GM12801 (cell line): Measurements from ENCODE around the gene ATP5PO.

Source experiments
- TF ChIP-seq, protein P1 (sequence below): IDR thresholded peaks from one replicate; pipeline ENCODE4 v1.5.1; 2011; ENCODE audit warnings: control low read depth; ENCODE audit not compliant: insufficient read length; ENCODE audit errors: extremely low read depth

ATP5PO gene

DNA sequence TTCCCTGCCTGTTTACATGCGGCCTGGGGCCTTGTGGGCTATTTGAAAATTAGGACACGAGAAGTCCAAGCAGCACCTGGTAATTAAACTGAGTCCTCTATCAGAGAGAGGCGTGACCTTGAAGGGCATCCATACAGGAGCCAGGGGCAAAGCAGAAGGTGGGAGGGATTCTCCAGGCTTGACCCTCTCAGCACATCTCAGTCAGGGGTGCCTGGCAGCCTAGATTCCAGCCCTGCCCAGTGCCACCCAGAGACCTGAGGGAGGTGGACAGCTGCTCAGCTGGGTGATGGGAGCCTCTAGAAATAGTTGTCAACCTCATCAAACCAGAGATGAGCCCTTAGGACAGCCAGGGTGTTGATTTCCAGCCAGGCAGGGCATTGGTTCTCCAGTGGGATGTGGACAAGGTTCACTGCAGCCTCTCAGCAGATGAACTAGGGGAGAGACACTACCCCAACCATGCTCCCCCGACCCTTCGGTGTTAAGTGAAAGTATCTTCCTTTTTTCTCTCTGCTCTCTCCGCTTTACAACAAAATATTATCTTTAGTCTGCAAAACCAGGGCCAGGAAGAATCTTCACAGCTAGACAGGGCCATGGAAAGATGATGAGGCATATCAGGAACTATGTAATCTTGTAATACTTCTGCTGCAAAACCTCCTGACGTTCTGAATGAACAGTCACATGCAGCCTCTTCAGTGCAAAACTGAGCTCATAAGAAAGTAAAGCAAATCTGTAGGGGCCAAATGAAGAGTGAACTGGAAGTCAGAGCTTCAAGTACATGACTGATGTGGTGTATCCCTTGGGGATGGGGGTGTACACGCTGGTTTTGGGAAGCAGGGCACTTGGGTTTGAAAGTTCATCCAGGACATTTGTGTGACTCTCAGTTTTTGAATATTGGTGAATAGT, 35.9 kb upstream of the ATP5PO start:
- TF ChIP-seq, protein P1, sequence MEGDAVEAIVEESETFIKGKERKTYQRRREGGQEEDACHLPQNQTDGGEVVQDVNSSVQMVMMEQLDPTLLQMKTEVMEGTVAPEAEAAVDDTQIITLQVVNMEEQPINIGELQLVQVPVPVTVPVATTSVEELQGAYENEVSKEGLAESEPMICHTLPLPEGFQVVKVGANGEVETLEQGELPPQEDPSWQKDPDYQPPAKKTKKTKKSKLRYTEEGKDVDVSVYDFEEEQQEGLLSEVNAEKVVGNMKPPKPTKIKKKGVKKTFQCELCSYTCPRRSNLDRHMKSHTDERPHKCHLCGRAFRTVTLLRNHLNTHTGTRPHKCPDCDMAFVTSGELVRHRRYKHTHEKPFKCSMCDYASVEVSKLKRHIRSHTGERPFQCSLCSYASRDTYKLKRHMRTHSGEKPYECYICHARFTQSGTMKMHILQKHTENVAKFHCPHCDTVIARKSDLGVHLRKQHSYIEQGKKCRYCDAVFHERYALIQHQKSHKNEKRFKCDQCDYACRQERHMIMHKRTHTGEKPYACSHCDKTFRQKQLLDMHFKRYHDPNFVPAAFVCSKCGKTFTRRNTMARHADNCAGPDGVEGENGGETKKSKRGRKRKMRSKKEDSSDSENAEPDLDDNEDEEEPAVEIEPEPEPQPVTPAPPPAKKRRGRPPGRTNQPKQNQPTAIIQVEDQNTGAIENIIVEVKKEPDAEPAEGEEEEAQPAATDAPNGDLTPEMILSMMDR, result no peak

DNA sequence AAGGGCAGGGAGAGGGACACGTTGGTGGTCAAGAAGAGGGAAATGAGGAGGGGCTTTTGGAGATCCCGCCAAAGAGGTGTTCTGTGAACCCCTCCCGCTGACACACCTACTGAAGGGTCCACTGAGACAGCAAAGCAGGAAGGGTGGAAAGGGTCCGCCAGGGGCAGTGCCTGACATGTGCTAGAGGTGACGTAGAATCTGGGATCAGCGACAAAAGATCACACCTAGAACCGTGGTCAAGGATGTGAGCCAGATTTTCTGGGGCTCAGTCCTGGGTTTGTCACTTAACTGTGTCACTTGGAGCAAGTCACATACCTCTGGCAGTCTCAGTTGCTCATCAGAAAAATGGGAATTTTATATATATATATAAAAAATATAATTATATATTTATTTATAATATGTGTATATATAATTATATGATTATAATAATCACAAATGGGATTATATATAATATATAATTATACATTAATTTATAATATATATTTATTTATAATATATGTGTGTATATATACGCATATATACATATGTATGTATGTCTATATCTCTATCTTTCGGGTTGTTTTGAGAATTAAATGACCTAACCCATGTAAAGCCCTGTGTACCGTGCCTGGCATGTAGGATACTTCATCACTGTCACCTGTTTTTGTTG, 35.0 kb upstream of the ATP5PO start:
- TF ChIP-seq, protein P1, result no peak

DNA sequence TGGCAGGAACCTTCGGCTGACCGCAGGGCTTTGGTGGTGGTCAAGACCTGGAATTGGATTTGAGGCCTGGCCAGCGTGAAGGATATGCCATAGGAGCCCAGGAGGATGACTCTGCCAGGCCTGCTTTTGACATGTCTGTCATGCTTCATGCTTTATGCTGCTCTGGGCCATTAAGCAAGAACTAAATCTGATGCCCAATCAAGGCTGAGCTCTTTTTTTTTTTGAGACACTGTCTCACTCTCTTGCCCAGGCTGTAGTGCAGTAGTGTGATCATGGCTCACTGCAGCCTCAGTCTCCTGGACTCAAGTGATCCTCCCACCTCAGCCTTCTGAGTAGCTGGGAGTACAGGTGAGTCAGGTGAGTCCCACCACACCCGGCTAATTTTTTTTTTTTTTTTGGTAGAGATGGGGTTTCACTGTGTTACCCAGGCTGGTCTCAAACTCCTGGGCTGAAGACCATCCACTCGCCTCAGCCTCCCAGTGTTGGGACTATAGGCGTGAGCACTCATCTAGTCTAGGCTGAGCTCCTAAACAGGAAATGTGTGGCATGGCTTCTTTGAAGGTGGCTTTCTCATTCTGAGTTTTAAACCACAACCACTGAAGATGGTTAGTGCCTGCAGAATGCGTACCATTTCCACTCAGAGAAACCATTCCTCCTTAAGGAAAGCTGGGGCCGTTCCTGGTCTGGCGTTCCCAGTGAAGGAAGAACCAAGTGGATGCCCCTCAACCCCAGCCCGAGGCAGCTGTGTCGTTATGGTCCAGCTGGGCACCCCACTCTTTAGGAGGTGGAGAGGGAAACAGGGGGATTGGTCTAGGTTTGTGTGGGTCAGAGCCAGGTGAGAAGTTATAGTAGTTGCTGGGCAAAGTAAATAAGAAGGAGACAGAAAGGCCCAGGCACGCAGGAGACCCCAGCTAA, 34.2 kb upstream of the ATP5PO start:
- TF ChIP-seq, protein P1, result no peak

DNA sequence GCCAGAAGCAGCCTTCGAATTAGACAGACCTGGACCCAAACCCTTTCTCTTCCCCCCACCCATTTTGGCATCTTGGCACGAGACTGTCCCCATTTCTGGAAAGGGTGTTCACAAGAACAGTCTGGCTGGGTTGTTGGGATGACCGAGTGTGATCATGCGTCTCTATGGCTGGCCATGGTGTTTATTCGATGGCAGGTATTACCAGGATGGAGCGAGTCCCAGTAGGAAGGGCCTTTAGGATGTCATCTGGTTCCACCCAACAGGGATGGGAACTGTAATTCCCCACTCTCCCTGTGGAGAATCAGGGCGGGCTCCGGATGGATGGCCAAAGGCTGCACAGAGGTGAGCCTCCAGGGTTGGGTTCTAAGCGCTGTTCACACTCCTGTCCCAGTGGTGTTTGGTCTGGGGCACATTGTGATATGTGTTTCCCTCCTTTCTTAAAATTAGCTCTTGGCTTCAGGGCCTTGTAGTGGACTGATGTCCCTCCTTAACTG, 33.4 kb upstream of the ATP5PO start:
- TF ChIP-seq, protein P1, result no peak

DNA sequence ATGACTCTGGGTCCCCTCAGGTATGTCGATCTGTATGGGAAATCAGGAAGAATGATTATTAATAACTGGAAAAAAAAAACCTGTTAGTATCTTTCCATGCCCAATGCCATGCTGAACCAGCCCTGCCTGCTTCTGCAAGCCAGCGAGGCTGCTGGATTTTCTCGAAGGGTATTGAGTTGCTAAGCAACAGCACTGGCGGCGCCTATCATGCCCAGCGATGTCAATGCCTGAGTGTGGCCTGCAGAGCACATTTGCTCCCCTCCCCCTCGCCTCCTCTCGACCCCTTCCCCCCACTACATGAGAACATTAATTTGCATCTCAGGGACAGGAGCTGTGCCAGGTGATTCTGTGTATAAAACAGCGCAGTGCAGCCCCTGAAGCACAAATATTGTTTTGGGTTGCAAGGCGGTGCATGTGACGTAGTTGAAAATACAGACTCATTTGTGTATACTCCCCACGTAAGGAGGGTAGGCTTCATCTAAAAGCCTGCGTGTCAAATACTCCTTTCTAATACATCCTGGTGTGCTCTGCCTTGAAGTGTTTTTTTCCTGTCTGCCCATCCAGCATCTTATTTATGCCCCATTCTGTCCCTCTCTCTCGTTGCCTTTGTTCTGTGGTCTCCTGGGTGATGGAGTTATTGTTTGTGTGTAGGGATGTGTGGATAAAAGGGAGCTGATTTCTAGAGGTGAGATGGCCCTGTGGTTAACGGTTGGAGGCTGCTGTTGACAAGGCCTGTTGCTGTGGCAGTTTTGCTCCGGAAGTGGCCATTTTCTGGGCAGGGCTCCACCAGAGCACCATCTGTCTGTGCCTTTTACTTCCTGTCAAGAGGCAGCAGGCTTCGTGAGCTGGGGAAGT, 32.7 kb upstream of the ATP5PO start:
- TF ChIP-seq, protein P1, result no peak

DNA sequence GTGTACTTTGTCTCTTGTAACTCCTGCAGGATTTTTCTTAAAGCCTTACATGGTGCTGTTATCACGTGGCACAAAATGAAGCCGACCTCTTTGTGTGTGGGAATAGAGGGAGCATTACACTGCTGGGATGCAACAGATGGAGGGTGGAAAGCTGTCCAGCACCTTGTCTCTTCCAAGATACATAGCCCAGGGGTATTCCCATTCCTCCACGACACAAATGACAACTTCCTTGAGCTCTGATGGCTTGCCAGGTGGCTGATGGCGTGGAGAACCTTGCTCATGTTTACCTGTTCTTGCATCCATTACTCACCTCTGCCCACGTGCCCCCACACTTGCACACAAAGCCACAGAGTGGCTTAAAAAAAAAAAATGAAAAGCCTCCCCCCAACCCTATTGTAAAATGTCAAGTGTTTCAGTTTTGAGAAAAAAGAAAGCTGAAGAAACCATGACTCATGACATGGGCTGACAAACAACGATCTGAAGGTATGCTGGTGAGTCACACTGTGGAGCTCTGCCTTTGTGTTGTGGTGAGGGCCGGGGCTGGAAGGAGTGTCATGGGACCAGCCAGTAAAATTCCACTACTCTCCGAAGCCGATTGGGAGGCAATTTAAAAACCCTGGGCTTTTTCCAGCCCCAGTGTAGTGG, 32.0 kb upstream of the ATP5PO start:
- TF ChIP-seq, protein P1, result no peak
